HG03432 (cell line): ENCODE data around the gene KCNH4.

ENCODE experiments used
- ATAC-seq: cut with Tn5 transposase; IDR thresholded peaks from one replicate; pipeline ENCODE4 v1.9.1; 2021; ENCODE audit warnings: mild to moderate bottlenecking, moderate library complexity; ENCODE audit not compliant: unreplicated experiment

Gene KCNH4

DNA sequence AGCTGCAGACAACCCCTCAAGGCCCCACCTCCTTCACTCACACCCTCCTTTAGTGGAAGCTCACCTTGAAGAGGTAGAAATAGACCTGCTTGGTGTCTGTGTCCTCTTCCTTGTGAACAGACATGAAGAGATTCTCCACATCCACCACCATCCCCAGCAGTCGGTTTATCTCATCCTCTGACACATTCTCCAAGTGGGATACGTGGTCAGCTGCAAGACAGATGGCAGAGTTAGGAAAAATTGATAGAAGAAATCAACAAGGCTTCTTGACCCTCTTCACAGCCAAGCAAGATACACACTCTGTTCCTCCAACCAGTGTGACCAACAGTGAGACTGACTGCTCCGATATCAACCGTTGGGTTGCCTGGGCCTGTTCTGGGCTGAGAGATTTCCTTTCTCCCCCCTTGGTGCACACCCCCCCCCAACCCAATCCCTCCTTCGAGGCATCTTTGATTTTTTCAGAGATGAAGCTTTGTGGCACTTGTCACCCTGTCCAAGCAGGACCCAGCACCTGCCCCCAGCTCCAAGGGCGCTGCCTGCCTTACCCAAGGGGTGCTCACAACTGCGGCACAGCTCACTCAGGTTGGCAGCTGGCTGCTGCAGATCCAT is 60.7 kb downstream of the KCNH4 start:
- ATAC-seq, result no peak

- no peak for ATAC-seq
These were observed 61.6 kb downstream of the KCNH4 start for GRCh38 chr17:42119301-42119700.

DNA sequence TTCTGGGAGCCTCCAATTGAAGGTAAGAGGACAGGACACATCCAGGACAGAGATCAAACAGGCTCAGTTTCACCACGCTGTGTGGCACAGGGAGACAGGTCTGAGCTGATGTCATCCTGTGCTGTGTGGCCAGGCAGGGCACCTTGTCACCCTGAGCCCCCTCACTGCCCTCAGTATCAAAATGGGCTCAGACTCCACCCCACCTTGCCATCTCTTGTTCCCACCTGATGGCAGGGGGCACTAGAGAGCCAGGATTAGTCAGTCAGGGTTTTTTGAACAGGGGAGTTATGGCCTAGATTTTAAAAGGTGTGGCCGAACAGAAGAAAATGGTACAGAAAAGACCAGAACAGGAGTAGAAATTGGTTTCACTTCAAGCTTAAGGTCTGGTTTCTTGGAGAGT is 62.4 kb downstream of the KCNH4 start:
- no peak for ATAC-seq

GRCh38 chr17:42118126-42118510 is 62.8 kb downstream of the KCNH4 start:
- no peak for ATAC-seq

DNA sequence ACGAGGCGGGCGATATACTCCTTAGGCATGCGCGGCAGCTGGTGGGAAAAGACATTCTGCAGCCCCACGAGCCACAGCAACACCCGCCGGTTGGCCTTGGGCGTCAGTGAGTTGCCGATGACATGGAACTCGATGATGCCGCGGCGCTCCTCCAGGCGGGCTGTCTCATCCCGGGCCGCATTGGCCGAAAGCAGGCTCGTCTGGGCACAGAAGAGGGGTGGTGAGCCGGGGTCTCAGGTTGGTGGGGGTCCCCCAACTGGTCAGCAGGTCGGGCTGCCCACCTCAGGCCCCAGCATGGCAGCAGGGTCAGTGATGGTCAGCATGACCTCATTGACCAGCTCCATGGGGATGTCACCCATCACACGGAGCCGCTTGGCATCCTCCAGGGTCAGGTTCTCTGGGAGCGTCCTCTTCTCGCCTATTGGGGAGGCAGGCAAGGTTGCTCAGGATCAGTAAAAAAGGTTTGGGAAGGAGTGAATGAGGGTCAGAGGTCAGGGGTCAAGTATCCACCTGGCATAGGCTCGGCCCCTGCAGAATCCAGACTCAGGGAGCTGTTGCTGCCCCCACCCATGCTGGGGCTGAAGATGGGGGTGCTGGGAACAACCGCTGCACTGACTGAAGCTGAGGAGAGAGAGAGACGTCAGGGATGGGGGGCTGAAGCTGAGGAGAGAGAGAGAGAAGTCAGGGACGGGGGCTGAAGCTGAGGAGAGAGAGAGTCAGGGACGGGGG is 63.4 kb downstream of the KCNH4 start:
- no peak for ATAC-seq

- ATAC-seq, result no peak
These were observed 64.1 kb downstream of the KCNH4 start for GRCh38 chr17:42116705-42117396.

DNA sequence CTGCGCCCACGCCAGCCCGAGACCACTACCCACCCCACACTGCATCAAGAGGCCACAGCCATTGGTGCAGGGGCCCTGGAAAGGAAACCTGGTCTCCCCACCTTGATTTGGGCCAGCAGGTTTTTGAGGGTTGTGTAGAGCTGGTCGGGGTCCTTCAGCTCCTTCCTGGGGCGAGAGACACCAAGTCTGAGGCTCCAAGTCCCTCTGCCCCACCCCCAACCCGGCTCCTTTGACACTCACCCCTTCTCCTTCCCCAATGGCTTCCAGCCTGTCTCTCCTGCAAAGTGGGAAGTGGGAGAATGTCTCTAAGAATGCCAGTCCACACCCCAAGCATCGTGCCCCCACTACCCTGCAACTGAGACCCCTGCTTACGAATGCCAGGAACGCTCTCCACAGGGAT is 66.8 kb downstream of the KCNH4 start:
- no peak for ATAC-seq

- ATAC-seq, result no peak
These were observed 67.5 kb downstream of the KCNH4 start for GRCh38 chr17:42113293-42114069.

GRCh38 chr17:42112552-42113176 is 68.3 kb downstream of the KCNH4 start, which contains the start of gene DHX58:
DHX58 (minus strand) TSS chr17:42112714; CDS start chr17:42111892, 822 bp downstream.
- peak; percentile 64 for ATAC-seq

DNA sequence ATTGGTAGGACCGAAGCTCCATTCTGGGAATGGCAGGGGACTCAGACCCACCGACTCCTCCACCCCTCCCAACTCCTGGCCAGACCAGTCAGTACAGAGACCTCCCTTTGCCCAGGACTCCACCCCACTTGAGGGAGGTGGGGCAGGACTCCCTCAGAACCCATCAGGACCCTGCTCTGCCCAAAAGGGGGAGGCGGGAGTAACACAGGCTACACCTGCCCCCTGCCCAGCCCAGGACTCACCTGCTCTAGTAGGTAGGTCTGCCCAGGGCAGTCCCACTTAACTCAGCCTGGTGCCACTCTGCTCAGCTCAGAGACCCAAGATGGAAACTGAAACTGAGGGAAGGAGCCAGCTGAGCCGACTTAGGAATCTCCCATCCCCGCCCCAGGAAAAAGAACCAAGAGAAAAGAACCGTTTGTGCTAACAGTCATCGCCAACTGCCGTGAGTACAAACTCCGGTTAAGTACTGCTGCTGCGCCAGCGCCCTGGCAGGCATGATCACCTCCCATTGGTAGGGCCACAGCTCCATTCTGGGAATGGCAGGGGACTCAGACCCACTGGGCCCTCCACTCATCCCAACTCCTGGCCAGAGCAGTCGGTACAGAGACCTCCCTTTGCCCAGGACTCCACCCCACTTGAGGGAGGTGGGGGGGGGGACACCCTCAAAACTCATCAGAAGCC is 68.9 kb downstream of the KCNH4 start:
- ATAC-seq, result peak; percentile 13

DNA sequence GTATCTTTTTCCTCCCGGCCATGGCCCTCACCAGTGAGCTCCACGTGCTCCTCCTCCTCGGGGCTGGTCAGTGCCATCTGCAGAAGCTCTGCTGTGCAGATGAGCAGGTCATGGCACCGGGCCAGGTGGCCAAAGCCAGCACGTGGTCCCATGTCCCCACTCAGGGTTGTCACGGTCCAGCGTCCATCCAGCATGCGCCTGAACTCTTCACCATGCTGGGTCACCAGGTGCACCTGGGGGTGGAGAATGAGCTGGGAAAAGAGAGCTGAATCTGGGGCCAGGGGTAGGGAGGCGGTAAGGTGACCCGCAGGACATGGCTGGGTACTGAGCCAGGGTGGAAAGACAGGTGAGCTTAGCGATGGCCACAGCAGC is 69.7 kb downstream of the KCNH4 start:
- no peak for ATAC-seq

- ATAC-seq, result no peak
These were observed 70.4 kb downstream of the KCNH4 start for GRCh38 chr17:42110301-42111264.

DNA sequence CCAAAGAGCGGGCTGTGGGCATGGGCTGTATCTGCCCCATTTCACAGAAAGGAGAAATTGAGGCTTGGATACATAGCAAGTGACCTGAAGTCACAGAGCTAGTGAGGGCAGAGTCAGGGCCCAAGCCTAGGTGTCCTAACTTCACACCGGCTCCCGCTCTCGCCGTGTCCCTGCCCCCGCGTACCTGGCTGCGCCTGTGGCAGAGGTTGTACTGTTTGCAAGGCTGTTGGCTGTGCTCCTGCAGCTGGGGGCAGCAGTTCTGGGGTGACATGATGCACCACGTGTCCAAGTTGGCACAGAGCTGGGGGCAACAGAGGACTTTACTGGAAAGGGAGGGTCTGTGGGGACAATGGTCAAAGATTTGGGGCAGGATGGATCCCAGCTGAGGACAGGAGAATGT is 71.9 kb downstream of the KCNH4 start:
- ATAC-seq, result no peak

DNA sequence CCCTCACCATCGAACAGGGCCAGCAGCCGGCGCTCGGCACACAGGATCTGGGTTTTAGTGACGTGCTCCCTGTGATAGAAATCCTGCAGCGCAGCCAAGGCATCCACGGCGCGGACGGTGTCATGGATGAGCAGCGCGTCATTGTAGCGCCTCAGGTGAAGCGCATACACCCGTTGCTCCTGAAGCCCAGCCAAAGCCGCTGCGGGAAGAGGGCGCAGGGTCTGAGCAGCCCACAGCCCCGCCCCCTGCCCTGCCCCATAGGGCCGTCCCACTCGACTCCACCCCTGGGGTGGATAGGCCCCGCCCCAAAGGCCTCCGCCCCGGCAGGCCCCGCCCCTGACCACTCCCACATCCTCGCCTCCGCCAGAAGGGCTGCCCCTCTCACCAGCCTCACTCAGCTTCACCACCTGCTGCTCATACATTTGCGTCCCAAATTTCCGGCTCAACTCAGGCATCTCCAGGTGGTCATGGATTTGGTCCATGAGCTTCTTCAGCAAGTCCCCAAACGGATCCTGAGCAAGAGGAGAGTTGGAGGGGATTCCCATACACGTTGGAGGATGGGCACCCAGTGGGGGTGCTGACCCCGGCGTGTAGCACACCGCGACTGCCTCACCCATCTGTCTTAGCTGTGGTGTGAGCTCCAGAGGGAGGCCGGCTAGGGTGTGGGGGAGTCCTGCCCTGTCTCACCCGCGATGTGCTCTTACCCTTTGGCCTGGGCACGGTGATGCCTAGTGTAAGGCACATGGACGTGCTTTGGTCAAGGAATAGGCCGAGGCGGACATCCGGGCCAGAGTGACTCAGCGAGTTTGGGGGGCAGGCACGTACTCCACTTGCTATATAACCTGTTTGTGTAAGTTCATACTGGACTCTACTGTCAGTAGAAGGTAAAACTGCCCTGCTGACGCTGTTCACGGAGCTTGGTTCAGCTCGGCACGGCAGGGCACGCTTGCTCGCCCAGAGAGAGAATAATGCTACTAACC is 73.1 kb downstream of the KCNH4 start:
- peak; percentile 58 for ATAC-seq

DNA sequence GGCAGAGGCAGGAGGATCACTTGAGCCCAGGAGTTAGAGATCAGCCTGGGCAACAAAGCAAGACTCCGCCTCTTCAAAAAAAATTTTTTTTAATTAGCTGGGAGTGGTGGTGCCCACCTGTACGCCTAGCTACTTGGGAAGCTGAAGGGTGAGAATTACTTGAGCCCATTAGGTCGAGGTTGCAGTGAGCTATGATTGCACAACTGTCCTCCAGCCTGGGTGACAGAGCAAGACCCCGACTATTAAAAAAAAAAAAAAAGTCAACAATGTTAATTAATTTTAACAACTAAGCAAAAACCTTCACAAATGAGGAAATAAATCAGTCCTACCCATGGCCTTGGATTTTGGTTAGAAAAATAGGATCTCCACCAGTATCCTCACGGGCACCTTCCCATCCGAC is 73.8 kb downstream of the KCNH4 start:
- no peak for ATAC-seq
